OCI-LY3 (cell line): Measurements from ENCODE around the gene AGAP1.

Experiments
- EZH2phosphoT487 ChIP-seq: fragments of 200-600 bp; shearing (Covaris generic); IDR thresholded peaks from 2 replicates; pipeline ENCODE4 v1.6.1; 2018; ENCODE audit warnings: antibody characterized with exemption, mixed run types, low read depth
- TF ChIP-seq, protein P1 (sequence below): fragments of 200-600, 300-600 bp; sonication (generic); IDR thresholded peaks from 2 replicates; pipeline ENCODE4 v1.5.1; 2014; ENCODE audit warnings: antibody characterized with exemption, low read length, low read depth

DNA sequence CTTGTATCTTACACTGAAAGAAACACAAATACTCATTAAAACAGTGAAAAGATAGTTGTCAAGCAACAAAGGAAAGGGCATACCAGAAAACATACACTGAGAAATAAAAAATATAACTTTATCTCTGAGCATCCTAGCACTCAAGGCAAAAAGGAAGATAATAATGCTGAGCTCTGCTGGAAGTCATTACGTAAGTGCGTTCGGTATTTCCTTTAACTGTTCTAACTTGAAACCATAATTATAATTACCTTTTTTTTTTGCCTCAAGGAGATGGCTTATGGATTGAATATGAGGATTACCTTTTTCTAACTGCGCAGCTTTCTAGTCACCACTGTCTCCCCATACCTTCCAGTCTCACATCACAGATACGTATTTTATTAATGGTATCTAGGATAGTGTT, 366.3 kb downstream of the AGAP1 start:
- TF ChIP-seq, protein P1, sequence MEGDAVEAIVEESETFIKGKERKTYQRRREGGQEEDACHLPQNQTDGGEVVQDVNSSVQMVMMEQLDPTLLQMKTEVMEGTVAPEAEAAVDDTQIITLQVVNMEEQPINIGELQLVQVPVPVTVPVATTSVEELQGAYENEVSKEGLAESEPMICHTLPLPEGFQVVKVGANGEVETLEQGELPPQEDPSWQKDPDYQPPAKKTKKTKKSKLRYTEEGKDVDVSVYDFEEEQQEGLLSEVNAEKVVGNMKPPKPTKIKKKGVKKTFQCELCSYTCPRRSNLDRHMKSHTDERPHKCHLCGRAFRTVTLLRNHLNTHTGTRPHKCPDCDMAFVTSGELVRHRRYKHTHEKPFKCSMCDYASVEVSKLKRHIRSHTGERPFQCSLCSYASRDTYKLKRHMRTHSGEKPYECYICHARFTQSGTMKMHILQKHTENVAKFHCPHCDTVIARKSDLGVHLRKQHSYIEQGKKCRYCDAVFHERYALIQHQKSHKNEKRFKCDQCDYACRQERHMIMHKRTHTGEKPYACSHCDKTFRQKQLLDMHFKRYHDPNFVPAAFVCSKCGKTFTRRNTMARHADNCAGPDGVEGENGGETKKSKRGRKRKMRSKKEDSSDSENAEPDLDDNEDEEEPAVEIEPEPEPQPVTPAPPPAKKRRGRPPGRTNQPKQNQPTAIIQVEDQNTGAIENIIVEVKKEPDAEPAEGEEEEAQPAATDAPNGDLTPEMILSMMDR, result no peak
- no peak for TF ChIP-seq EZH2phosphoT487
